HG03575 (cell line): ENCODE measurements around the gene DNM3.

ENCODE experiments used
- ATAC-seq: cut with Tn5 transposase; IDR thresholded peaks from one replicate; pipeline ENCODE4 v1.9.1; 2021; ENCODE audit not compliant: unreplicated experiment, insufficient number of reproducible peaks, low FRiP score; ENCODE audit errors: extremely low read depth

The DNM3 gene

DNA sequence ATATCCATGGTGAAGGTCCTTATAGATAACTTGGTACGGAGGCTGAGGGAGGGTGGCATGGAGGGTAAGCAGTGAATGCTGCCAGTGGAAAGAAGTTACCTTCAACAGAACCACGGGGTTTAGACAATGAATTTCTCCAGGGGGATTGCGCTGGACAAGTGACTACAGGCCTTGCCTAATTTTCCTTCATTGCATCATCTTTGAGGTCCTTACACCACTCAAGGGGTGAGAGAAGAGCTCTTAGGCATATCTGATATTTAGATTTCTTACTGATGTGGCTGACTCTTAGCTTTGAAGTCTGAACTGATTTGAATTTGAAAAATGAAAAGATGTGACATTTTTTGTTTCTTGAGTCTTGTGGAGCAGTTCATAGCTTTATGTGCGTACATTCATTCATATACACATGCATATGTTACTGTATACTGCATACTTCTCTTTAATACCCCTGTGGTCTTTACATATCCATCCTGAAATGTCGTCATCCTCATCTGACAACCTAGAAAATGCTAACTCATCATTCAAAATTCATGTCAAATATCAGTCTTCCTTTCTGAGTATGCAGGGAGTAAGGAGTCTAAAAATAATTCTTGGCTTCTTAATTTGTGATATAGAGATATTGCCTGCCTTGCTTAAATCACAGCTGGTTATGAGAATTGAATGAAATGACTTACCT lies 63.6 kb downstream of the DNM3 start:
- ATAC-seq: no peak

DNA sequence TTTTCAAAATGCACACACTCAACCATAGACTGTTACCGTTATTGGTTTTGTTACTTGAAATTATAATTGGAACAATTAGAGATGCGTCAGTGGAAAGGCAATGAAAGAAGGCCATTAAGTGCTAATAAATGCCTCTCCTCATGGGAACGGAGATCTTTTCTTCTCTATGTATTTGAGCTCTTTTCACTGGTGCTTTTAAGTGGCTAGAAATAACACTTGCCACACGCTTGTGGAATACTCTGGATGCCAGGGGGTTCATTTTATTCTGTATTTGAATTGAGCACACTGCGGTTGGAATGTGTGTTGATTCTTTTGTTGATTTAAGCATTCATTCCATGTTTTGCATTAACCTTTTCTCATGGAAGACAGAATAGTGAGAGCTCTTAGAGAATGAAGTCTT lies 68.4 kb downstream of the DNM3 start:
- no peak for ATAC-seq

- ATAC-seq: no peak
Measured at GRCh38 chr1:171910786-171911185, 69.5 kb downstream of the DNM3 start.

- ATAC-seq: no peak
Measured at GRCh38 chr1:171911506-171911905, 70.2 kb downstream of the DNM3 start.

GRCh38 chr1:171912509-171913175 lies 71.3 kb downstream of the DNM3 start:
- ATAC-seq: no peak

DNA sequence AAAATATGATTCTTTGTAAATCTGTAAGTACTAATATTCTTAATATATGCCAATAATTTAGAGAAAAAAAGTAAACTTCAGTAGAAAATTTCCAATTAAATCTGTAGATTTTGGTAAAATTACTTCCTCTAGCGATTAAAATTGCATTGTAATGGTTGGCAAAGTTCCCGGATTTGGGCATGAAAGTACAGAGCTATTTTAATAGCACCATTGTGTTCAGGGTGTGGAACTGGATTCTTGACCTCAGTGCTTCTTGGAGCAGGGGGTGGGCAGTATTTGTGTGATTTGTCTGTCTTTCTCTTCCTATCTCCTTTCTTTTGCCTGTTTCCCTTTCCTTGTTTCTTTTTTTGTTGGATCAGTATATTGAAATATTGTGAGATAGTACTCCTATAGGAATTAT lies 72.1 kb downstream of the DNM3 start:
- no peak for ATAC-seq

GRCh38 chr1:171916315-171916771 lies 75.0 kb downstream of the DNM3 start:
- ATAC-seq: no peak

DNA sequence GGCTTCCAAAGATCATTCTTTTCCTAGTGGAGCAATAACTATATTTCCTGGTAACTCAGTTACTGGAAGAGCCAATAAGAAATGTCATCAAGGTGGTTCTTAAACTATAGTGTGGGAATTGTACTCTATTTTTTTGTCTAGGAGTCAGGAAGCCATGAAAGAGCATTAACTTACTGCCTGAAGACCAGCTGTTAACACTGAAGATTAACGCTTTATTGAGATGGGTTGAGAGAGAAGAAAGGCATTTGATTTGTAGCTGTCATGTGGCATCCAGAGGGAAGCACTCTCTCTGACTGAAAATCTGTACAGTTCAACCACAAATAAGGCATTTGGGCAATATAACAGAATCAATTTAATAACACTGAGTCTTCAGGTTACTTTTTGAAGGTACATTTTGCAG lies 76.0 kb downstream of the DNM3 start:
- ATAC-seq: no peak

- ATAC-seq: no peak
Measured at GRCh38 chr1:171919891-171920887, 78.9 kb downstream of the DNM3 start.

GRCh38 chr1:171922999-171923398 lies 81.7 kb downstream of the DNM3 start:
- ATAC-seq: no peak

GRCh38 chr1:171929121-171929520 lies 87.8 kb downstream of the DNM3 start:
- ATAC-seq: no peak

GRCh38 chr1:171931752-171932151 lies 90.5 kb downstream of the DNM3 start:
- ATAC-seq: no peak

GRCh38 chr1:171934664-171935063 lies 93.4 kb downstream of the DNM3 start:
- no peak for ATAC-seq

DNA sequence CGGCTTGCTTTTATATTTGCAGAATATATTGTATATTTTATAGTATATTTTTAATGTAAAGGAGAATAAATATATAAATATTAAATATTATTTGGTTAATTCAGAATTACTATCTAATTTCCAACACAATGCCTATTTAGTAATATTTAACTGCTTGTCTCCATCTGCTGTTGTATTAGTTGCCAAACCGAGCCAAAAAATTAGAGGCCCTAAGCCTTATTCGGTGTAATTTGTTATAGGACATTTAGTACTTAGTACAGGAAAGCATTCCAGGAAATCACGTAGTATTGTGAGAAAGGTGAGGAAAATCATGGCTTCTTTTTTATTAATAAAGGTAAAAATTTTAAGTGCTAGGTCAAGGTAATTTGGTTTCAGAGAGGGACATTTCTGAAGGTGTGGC lies 93.8 kb downstream of the DNM3 start:
- no peak for ATAC-seq

- no peak for ATAC-seq
Measured at GRCh38 chr1:171935664-171936063, 94.4 kb downstream of the DNM3 start.

DNA sequence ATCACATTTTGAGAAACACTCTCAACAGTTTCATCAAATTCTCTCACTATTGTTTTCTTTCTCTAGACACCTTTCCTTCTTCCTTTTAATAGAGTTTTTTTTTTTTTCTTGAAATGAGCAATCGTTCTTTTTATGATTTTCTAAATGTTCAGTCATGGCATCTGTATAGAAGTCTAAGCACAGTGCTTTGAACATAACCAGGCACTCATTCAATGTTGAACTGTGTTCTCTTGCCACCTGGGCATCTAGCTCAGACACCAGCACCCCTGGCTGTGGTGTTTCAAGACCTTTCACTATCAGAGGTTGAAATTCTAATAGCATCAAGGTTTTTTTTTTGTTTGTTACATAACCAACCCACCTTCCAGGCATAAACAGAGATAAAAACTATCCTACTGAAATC lies 96.6 kb downstream of the DNM3 start:
- ATAC-seq: no peak

- no peak for ATAC-seq
Measured at GRCh38 chr1:171939740-171940139, 98.4 kb downstream of the DNM3 start.

- no peak for ATAC-seq
Measured at GRCh38 chr1:171940368-171940767, 99.1 kb downstream of the DNM3 start.

- ATAC-seq: no peak
Measured at GRCh38 chr1:171941920-171942319, 100.6 kb downstream of the DNM3 start.
